Measurements from ENCODE around the gene GULP1.

DNA sequence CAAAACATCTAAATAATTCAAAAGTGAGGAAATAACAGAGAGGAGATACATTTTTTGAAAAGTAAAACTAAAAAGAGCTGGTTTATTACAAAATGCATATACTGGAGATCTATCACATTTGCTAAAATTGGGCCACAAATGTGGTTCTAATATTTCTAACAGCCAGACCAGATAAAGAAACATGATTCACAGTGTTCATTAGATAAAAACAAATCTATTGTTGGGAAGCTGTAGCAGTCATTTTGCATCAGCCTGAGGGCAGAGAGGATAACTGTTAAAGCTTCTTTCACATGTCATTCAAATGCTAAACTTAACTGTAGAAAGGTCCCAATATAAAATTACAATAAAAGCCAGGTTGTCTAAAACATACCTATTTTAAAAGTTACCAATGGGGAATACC, 148.3 kb downstream of the GULP1 start:
- TF ChIP-seq POLR2AphosphoS5 (IDR thresholded peaks at IDR 0.05) = no peak
- TF ChIP-seq, protein P1, sequence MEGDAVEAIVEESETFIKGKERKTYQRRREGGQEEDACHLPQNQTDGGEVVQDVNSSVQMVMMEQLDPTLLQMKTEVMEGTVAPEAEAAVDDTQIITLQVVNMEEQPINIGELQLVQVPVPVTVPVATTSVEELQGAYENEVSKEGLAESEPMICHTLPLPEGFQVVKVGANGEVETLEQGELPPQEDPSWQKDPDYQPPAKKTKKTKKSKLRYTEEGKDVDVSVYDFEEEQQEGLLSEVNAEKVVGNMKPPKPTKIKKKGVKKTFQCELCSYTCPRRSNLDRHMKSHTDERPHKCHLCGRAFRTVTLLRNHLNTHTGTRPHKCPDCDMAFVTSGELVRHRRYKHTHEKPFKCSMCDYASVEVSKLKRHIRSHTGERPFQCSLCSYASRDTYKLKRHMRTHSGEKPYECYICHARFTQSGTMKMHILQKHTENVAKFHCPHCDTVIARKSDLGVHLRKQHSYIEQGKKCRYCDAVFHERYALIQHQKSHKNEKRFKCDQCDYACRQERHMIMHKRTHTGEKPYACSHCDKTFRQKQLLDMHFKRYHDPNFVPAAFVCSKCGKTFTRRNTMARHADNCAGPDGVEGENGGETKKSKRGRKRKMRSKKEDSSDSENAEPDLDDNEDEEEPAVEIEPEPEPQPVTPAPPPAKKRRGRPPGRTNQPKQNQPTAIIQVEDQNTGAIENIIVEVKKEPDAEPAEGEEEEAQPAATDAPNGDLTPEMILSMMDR (IDR thresholded peaks at IDR 0.05 in 8 of 11, conservative IDR thresholded peaks at IDR 0.05 in 3 of 11) = no peak
- TF ChIP-seq POLR2A (IDR thresholded peaks at IDR 0.05) = no peak

Data from spleen (tissue), 7 donors.